Stimulated activated CD8-positive, alpha-beta memory T cell treated with anti-CD3 and anti-CD28 coated beads, Interleukin-15, amount 100 ng/mL, for 4 hours (primary cell): Measurements from ENCODE around the gene MAP3K21.

ENCODE experiments used
- DNase-seq, 2 donors: peaks; one replicate each; pipeline ENCODE4 v3.0.0-alpha.2; 2020; ENCODE audit warnings: low read depth in 2 of 2

Gene MAP3K21

GRCh38 chr1:233389169-233389568 is 61.6 kb downstream of the MAP3K21 start:
- no peak for DNase-seq

DNA sequence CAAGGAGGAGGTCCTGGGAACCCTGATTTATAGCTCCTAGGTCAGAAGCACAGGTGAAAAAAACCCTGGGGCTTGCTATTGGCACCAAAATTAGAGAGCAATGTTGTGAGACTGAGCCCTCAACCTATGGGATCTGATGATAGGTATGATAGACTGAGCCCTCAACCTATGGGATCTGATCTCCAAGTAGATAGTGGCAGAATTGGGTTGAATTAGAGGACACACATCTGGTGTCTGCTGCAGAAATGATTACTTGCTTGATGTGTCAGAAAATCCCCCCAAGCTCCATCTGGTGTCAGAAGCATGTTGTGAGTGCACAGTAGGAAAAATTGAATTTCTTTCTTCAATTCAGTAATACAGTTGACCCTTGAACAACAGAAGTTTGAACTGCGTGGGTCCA is 62.4 kb downstream of the MAP3K21 start:
- DNase-seq: no peak

DNA sequence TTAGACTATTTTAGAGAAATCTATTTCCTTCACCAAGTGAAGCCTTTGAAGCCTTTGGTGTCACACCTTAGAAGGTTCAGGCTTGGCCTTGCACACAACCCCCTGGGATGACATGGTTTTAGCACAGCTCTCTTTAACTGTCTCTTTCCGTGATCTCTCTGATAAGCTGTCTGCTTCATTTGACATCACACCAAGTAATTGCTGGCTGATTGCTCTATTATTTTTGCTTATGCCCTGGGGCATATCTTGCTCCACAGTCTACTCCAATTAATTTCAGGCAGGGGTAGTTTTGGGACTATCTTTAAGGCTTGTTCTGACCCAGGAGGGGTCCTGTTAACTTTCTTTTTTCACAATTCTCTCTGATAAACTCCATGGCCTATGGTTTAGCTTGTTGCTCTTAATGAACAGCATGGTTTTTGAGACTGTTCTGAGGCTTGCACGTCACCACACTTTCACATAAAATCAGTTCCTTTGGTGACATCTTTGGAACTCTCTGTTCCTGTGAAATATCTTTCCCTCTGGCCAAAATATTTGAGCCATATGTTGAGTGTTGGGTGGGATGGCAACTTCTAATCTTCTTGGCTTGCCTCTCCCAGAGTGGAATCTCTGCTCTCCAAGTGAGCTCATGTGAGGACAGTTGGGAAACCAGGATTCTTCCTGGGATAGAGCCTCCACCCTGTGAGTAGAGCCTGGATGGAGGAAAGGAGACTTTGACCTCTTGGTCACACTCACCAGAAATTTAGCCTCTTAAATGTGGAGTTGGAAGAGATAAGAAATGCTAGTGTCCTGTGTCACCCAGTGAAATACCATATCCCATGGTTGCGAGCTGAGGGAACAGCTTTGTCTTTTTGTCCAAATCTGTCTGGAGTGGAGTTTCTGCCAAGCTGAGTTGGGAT is 63.6 kb downstream of the MAP3K21 start:
- no peak for DNase-seq

GRCh38 chr1:233393084-233393840 is 65.7 kb downstream of the MAP3K21 start:
- no peak for DNase-seq

- DNase-seq: no peak
Observed at GRCh38 chr1:233393926-233394680, 66.6 kb downstream of the MAP3K21 start.

GRCh38 chr1:233394860-233395717 is 67.6 kb downstream of the MAP3K21 start:
- no peak for DNase-seq

- no peak for DNase-seq
Observed at GRCh38 chr1:233395863-233396646, 68.5 kb downstream of the MAP3K21 start.

GRCh38 chr1:233406339-233406960 is 78.9 kb downstream of the MAP3K21 start:
- DNase-seq: no peak

GRCh38 chr1:233406994-233407631 is 79.6 kb downstream of the MAP3K21 start:
- DNase-seq: no peak

DNA sequence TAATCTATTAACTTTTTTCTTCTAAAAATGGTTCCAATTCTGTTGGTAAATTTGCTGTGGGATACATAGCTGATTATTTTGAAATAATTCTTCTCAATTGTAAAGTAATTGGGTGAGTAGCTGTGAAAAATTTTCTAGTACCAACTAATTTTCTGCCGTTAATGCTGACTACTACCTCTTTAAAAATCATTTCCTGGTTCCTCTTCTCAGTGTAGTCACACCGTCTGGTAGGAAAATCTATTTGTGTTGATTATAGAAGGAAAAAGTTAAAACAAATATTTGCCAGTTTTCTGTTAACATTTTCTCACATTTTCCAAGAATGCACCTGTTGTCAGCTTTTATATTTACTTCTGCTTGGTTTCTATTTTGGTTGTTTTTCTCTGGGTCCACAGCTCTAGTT is 82.0 kb downstream of the MAP3K21 start:
- no peak for DNase-seq

DNA sequence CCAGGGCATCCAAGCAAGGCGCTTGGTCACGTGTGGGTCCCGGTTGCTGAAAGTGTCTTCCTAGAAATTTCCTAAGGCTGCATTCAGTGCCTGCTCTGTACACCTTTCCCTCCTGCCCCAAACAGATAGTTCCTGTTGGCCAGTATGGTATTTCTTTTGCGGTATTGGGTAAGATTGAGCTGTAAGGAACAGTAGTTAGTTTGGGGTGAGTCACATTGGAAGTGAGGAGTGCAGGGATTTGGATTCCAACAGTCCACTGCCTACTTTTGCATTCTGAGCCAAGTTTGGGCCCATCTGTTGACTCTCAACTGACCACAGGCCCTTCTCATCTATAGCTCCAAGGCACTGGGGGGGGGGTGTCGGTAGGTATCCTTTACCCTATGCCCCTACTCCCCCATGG is 83.4 kb downstream of the MAP3K21 start:
- no peak for DNase-seq

GRCh38 chr1:233412812-233413211 is 85.3 kb downstream of the MAP3K21 start:
- DNase-seq: no peak

DNA sequence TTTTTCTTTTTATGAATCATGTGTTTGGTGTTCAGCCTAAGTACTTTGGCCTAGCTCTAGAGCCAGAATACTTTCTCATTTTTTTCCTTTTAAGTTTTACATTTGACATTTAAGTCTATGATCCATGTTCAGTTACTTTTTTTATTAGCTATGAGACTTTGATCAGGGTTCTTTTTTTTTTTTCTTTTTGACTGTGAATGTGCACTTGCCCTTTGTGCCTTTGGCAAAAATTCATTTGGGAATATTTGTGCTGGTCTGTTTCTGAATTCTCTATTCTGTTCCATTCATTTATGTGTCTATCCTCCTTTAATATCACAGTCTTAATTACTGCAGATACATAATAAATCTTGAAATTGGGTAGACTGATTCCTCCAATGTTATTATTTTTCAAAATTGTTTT is 93.8 kb downstream of the MAP3K21 start:
- no peak for DNase-seq

- DNase-seq: no peak
Observed at GRCh38 chr1:233424779-233425178, 97.3 kb downstream of the MAP3K21 start.

DNA sequence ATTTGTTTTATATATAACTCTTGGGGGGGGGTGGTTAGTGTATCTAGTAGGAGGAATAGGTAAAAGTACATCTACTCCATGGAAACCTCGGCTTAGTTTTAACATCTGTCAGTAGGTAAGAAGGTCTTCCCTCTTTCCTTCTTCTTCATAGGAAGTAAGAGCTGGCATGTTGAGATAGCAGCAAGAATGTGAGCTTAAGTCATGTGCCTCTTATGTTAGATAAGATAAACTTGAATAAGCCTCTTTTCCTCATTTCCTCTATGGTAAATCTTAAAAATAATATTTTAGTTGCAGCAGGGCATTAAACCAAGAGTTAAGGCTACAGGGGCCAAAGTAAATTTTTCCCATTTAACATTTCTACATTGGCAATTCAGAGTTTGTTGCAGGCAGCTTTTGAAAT is 100.4 kb downstream of the MAP3K21 start:
- no peak for DNase-seq

DNA sequence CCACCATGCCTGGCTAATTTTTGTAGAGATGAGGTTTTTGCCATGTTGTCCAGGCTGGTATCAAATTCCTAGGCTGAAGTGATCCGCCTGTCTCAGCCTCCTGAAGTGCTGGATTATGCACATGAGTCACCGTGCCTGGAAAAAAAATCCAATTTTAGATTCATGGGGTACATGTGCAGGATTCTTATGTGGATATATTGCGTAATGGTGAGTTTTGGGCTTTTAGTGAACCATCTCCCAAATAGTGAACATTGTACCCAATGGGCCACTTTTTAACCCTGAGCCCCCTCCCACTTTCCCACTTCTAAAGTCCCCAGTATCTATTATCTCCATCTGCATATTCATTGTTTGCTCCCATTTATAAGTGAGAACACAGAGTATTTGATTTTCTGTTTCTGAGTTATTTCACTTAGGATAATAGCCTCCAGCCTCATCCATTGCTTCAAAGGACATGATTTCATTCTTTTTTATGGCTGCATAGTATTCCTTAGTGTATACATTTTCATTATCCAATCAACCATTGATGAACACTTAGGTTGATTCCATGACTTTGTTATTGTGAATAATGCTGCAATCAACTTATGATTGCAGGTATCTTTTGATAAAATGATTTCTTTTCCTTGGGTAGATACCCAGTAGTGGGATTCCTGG is 104.4 kb downstream of the MAP3K21 start:
- no peak for DNase-seq

DNA sequence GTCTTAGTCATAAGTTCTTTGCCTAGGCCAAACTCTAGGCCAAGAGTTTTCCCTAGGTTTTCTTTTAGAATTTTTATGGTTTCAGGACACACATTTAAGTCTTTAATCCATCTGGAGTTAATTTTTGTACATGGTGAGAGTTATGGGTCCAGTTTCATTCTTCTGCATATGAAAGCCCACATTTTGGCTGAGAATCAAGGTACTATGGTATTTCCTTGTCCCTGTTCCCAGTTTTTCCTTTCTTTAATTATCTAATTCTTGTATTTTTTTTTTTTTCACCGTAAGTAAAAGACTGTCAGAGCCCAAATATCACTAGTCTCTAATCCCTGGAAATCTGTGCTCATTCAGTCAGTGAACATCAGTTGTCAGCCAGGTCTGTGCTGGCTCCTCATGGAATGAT is 105.4 kb downstream of the MAP3K21 start:
- DNase-seq: no peak

DNA sequence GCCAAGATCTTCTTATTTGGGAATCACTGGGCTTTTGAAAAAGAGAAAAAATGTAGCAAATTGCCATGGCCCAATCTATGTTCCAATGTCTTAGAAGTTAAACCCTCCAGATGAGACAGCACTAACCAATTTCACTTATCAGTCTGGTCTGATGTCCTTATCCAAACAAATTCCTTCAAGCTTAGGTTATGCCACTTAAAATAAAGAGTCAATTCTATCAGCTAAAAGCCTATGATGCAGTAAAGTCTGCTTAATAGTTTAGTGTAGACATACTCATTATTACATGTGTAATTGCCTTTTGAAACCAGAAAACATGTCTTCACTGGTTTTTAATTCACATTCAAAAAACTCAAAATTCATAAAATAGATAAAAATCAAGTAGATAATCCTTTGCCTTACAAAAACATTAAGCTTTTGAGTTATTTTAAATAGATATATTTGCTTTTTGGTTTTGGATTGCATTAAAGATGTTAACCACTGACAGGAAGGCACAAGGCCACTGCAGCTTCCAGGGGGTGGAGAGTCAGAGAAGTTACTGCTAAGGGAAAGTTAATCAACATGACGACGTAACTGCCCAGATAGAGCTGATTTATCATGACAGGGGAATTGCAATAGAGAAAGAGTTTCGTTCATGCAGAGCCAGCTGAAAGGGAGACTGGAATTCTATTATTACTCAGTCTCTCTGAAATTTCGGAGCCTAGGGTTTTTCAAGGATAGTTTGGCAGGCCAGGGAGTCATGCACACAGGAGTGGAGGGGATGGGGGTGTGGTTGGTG is 106.1 kb downstream of the MAP3K21 start:
- no peak for DNase-seq
